Right lung (tissue), 5 donors: ENCODE results near the gene LCOR. TPM values are rescaled to one million over a fixed set of nuclear protein-coding genes. Genes with fewer than 3 reads are reported as not detected.

Source experiments
- polyA plus RNA-seq, 5 donors: library from polyadenylated mRNA; unstranded; fragments of 120-200 nt; gene quantifications; one replicate each; pipeline versions ENCODE4 v1.2.1 to v1.2.3, GENCODE V29; 2013; ENCODE audit warnings: inconsistent platforms in 1 of 5, low replicate concordance in 1 of 5; ENCODE audit not compliant: insufficient read length in 5 of 5, insufficient read depth in 1 of 5

The LCOR gene
- polyA plus RNA-seq, 5 donors, result 13.6 to 23.0 (median 22.6) TPM

Other genes starting within 250 kb of the LCOR start
- gene TM9SF3, start 245.3 kb upstream of the LCOR start, polyA plus RNA-seq, result 100 to 1,000 TPM; 112 to 172 (median 156) TPM
- 1 to 10 TPM; 2.8 to 3.9 (median 3.6) TPM for gene PIK3AP1, start 111.8 kb upstream of the LCOR start, polyA plus RNA-seq